Myocyte (in vitro differentiated cells): ENCODE results near the gene BCAS3. TPM values are rescaled to one million over a fixed set of nuclear protein-coding genes. Genes with fewer than 3 reads are reported as not detected.

Source experiments
- DNase-seq: peaks from one replicate; pipeline ENCODE4 v3.0.0-alpha.2; 2012; ENCODE audit warnings: low read depth
- total RNA-seq: library from RNA; depleted of rRNA; stranded (reverse); fragments of >200 nt; gene quantifications from 2 replicates; pipeline ENCODE4 v1.2.3, GENCODE V29; 2014

Gene BCAS3
- total RNA-seq, 1 donor from 2014 or later, result 18.1 TPM

GRCh38 chr17:61330174-61331150, 652.8 kb downstream of the BCAS3 start:
- no peak for DNase-seq

- no peak for DNase-seq
These were observed 653.5 kb downstream of the BCAS3 start for GRCh38 chr17:61331178-61331577.

- no peak for DNase-seq
These were observed 654.2 kb downstream of the BCAS3 start for GRCh38 chr17:61331886-61332285.

GRCh38 chr17:61333136-61333535, 655.5 kb downstream of the BCAS3 start:
- peak; percentile 88 for DNase-seq

- no peak for DNase-seq
These were observed 657.0 kb downstream of the BCAS3 start for GRCh38 chr17:61334673-61335072.

GRCh38 chr17:61335105-61335844, 657.6 kb downstream of the BCAS3 start:
- no peak for DNase-seq

- DNase-seq, result no peak
These were observed 658.4 kb downstream of the BCAS3 start for GRCh38 chr17:61335845-61336655.

GRCh38 chr17:61337290-61337689, 659.6 kb downstream of the BCAS3 start:
- DNase-seq, result no peak

GRCh38 chr17:61338000-61338798, 660.5 kb downstream of the BCAS3 start:
- DNase-seq, result peak; percentile 69

GRCh38 chr17:61338874-61339478, 661.3 kb downstream of the BCAS3 start:
- DNase-seq, result no peak

- DNase-seq, result no peak
These were observed 663.0 kb downstream of the BCAS3 start for GRCh38 chr17:61340431-61341209.

- DNase-seq, result no peak
These were observed 665.9 kb downstream of the BCAS3 start for GRCh38 chr17:61343576-61343975.

- DNase-seq, result no peak
These were observed 667.4 kb downstream of the BCAS3 start for GRCh38 chr17:61345061-61345460.

GRCh38 chr17:61345825-61346666, 668.4 kb downstream of the BCAS3 start:
- DNase-seq, result no peak

GRCh38 chr17:61349350-61349749, 671.7 kb downstream of the BCAS3 start:
- no peak for DNase-seq

- peak; percentile 47 for DNase-seq
These were observed 674.2 kb downstream of the BCAS3 start for GRCh38 chr17:61351745-61352407.

GRCh38 chr17:61352408-61352770, 674.7 kb downstream of the BCAS3 start:
- no peak for DNase-seq
